ENCODE data around the gene LILRB1. TPM values are rescaled to one million over a fixed set of nuclear protein-coding genes. Genes with fewer than 3 reads are reported as not detected.
"Not testable (repeated sequence)": the region's sequence is repeated elsewhere in the genome, so short reads cannot be mapped to it uniquely, and the experiment has no call there.

The LILRB1 gene
- not detected in 2 replicates for total RNA-seq

GRCh38 chr19:54630262-54630661 is at the start of gene LILRB1:
Gene LILRB1 (plus strand): TSS chr19:54630484. CDS start chr19:54631074, 590 bp downstream.
- H3K27ac Mint-ChIP-seq; H3K4me3 Mint-ChIP-seq (ENCODE audit: low read depth); H3K4me1 Mint-ChIP-seq (ENCODE audit: low read depth); H3K36me3 Mint-ChIP-seq (ENCODE audit: low read depth); H3K9me3 Mint-ChIP-seq; DNase-seq (ENCODE audit: low spot score); intact Hi-C loops (cut with micrococcal nuclease); H3K27me3 Mint-ChIP-seq (ENCODE audit: low read depth): not testable (repeated sequence)

GRCh38 chr19:54586397-54586796 is 43.9 kb upstream of the LILRB1 start:
- no peaks in the 10 kb centered on the region for H3K4me1 Mint-ChIP-seq (ENCODE audit: low read depth)
- intact Hi-C loops (cut with micrococcal nuclease) = no loop called here

GRCh38 chr19:54587026-54587425 is 43.3 kb upstream of the LILRB1 start:
- DNase-seq (ENCODE audit: low spot score) = no peak
- Mint-ChIP-seq H3K4me1 (ENCODE audit: low read depth) (no peaks in the 10 kb centered on the region), H3K27ac (no peak overlapping the region), H3K9me3 (no peaks in the 10 kb centered on the region), H3K27me3 (ENCODE audit: low read depth) (peaks cover 13% of the 10 kb centered on the region), H3K4me3 (ENCODE audit: low read depth) (no peak overlapping the region), H3K36me3 (ENCODE audit: low read depth) (no peaks in the 10 kb centered on the region)
- intact Hi-C loops (cut with micrococcal nuclease) = no loop called here

More at GRCh38 chr19:54586397-54586796, 43.9 kb upstream of the LILRB1 start:
- Mint-ChIP-seq H3K36me3 (ENCODE audit: low read depth) (no peaks in the 10 kb centered on the region), H3K9me3 (no peaks in the 10 kb centered on the region), H3K27me3 (ENCODE audit: low read depth) (peaks cover 13% of the 10 kb centered on the region), H3K4me3 (ENCODE audit: low read depth) (no peak overlapping the region), H3K27ac (no peak overlapping the region)
- DNase-seq (ENCODE audit: low spot score) = no peak

- H3K4me3 Mint-ChIP-seq (ENCODE audit: low read depth); H3K4me1 Mint-ChIP-seq (ENCODE audit: low read depth); intact Hi-C loops (cut with micrococcal nuclease); H3K27ac Mint-ChIP-seq; DNase-seq (ENCODE audit: low spot score); H3K27me3 Mint-ChIP-seq (ENCODE audit: low read depth); H3K36me3 Mint-ChIP-seq (ENCODE audit: low read depth); H3K9me3 Mint-ChIP-seq: not testable (repeated sequence)
Measured at GRCh38 chr19:54593445-54593844, 36.8 kb upstream of the LILRB1 start, which contains the start of gene LILRA1. Gene LILRA1 (plus strand): TSS chr19:54593632. CDS start chr19:54594245, 613 bp downstream.

GRCh38 chr19:54593931-54594626 is 36.2 kb upstream of the LILRB1 start:
- intact Hi-C loops (cut with micrococcal nuclease); DNase-seq (ENCODE audit: low spot score); H3K9me3 Mint-ChIP-seq; H3K4me3 Mint-ChIP-seq (ENCODE audit: low read depth); H3K36me3 Mint-ChIP-seq (ENCODE audit: low read depth); H3K4me1 Mint-ChIP-seq (ENCODE audit: low read depth); H3K27ac Mint-ChIP-seq; H3K27me3 Mint-ChIP-seq (ENCODE audit: low read depth): not testable (repeated sequence)

- H3K36me3 Mint-ChIP-seq (ENCODE audit: low read depth) = no peaks in the 10 kb centered on the region
- intact Hi-C loops (cut with micrococcal nuclease) = no loop called here
Measured at GRCh38 chr19:54594737-54595136, 35.5 kb upstream of the LILRB1 start.

GRCh38 chr19:54595680-54596436 is 34.4 kb upstream of the LILRB1 start:
- H3K27me3 Mint-ChIP-seq (ENCODE audit: low read depth); H3K27ac Mint-ChIP-seq; H3K4me3 Mint-ChIP-seq (ENCODE audit: low read depth); H3K9me3 Mint-ChIP-seq; intact Hi-C loops (cut with micrococcal nuclease); DNase-seq (ENCODE audit: low spot score); H3K4me1 Mint-ChIP-seq (ENCODE audit: low read depth); H3K36me3 Mint-ChIP-seq (ENCODE audit: low read depth): not testable (repeated sequence)

More at GRCh38 chr19:54594737-54595136, 35.5 kb upstream of the LILRB1 start:
- no peak overlapping the region for H3K4me3 Mint-ChIP-seq (ENCODE audit: low read depth)
- no peaks in the 10 kb centered on the region for H3K9me3 Mint-ChIP-seq
- no peak overlapping the region for H3K27ac Mint-ChIP-seq
- no peak for DNase-seq (ENCODE audit: low spot score)
- no peaks in the 10 kb centered on the region for H3K4me1 Mint-ChIP-seq (ENCODE audit: low read depth)
- peaks cover 5% of the 10 kb centered on the region for H3K27me3 Mint-ChIP-seq (ENCODE audit: low read depth)

- H3K4me1 Mint-ChIP-seq (ENCODE audit: low read depth) = no peaks in the 10 kb centered on the region
- intact Hi-C loops (cut with micrococcal nuclease) = no loop called here
- H3K27ac Mint-ChIP-seq = no peak overlapping the region
- no peak for DNase-seq (ENCODE audit: low spot score)
- peaks cover 2% of the 10 kb centered on the region for H3K27me3 Mint-ChIP-seq (ENCODE audit: low read depth)
- H3K9me3 Mint-ChIP-seq = peaks cover 3% of the 10 kb centered on the region
- H3K36me3 Mint-ChIP-seq (ENCODE audit: low read depth) = no peaks in the 10 kb centered on the region
- no peak overlapping the region for H3K4me3 Mint-ChIP-seq (ENCODE audit: low read depth)
Measured at GRCh38 chr19:54600212-54600611, 30.1 kb upstream of the LILRB1 start.

GRCh38 chr19:54606230-54606629 is 24.1 kb upstream of the LILRB1 start:
- Mint-ChIP-seq H3K27me3 (ENCODE audit: low read depth) (peaks cover 2% of the 10 kb centered on the region), H3K27ac (no peak overlapping the region), H3K36me3 (ENCODE audit: low read depth) (no peaks in the 10 kb centered on the region), H3K9me3 (peaks cover 3% of the 10 kb centered on the region), H3K4me1 (ENCODE audit: low read depth) (no peaks in the 10 kb centered on the region), H3K4me3 (ENCODE audit: low read depth) (no peak overlapping the region)
- intact Hi-C loops (cut with micrococcal nuclease) = no loop called here
- DNase-seq (ENCODE audit: low spot score) = no peak

GRCh38 chr19:54606891-54607784 is 23.1 kb upstream of the LILRB1 start:
- intact Hi-C loops (cut with micrococcal nuclease) = no loop called here
- H3K27me3 Mint-ChIP-seq (ENCODE audit: low read depth) = peaks cover 2% of the 10 kb centered on the region
- H3K4me1 Mint-ChIP-seq (ENCODE audit: low read depth) = no peaks in the 10 kb centered on the region
- no peak overlapping the region for H3K4me3 Mint-ChIP-seq (ENCODE audit: low read depth)
- no peaks in the 10 kb centered on the region for H3K36me3 Mint-ChIP-seq (ENCODE audit: low read depth)
- no peak overlapping the region for H3K27ac Mint-ChIP-seq
- DNase-seq (ENCODE audit: low spot score) = no peak
- H3K9me3 Mint-ChIP-seq = peaks cover 3% of the 10 kb centered on the region

- Mint-ChIP-seq H3K27ac (no peak overlapping the region), H3K27me3 (ENCODE audit: low read depth) (peaks cover 2% of the 10 kb centered on the region), H3K4me1 (ENCODE audit: low read depth) (no peaks in the 10 kb centered on the region), H3K4me3 (ENCODE audit: low read depth) (no peak overlapping the region), H3K36me3 (ENCODE audit: low read depth) (no peaks in the 10 kb centered on the region), H3K9me3 (peaks cover 3% of the 10 kb centered on the region)
- intact Hi-C loops (cut with micrococcal nuclease) = no loop called here
- no peak for DNase-seq (ENCODE audit: low spot score)
Measured at GRCh38 chr19:54607785-54608150, 22.5 kb upstream of the LILRB1 start.

GRCh38 chr19:54608205-54608604 is 22.1 kb upstream of the LILRB1 start:
- Mint-ChIP-seq H3K27me3 (ENCODE audit: low read depth) (peaks cover 2% of the 10 kb centered on the region), H3K36me3 (ENCODE audit: low read depth) (no peaks in the 10 kb centered on the region), H3K9me3 (peaks cover 3% of the 10 kb centered on the region), H3K4me1 (ENCODE audit: low read depth) (no peaks in the 10 kb centered on the region), H3K27ac (no peak overlapping the region), H3K4me3 (ENCODE audit: low read depth) (no peak overlapping the region)
- DNase-seq (ENCODE audit: low spot score) = no peak
- intact Hi-C loops (cut with micrococcal nuclease) = no loop called here
